ENCODE results near the gene TBC1D14.
"Not testable (repeated sequence)": the region's sequence is repeated elsewhere in the genome, so short reads cannot be mapped to it uniquely, and the experiment has no call there.

The TBC1D14 gene

DNA sequence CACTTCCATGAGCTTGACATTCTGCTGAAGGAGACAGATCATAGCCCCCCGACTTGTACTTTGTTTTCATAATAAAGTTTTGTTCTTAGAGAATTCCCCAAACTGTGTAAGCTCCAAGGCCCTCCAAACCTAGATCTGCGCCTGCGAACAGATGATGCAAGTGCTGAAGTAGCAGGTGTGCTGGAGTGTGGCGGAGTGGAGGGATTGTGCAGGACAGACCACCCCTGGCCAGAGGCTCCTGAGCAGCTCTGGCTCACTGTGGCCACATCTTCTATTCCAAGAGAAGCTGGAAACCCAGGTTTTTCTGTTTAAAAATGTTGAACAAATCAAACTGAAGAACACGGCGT is 46.4 kb downstream of the TBC1D14 start:
- DNase-seq = no peak

- DNase-seq = no peak
Measured at GRCh38 chr4:6956434-6957147, 47.0 kb downstream of the TBC1D14 start.

- no peak for DNase-seq
Measured at GRCh38 chr4:6957148-6957520, 47.5 kb downstream of the TBC1D14 start.

- DNase-seq = no peak
Measured at GRCh38 chr4:6957994-6958393, 48.4 kb downstream of the TBC1D14 start.

- DNase-seq = no peak
Measured at GRCh38 chr4:6959261-6959660, 49.6 kb downstream of the TBC1D14 start.

DNA sequence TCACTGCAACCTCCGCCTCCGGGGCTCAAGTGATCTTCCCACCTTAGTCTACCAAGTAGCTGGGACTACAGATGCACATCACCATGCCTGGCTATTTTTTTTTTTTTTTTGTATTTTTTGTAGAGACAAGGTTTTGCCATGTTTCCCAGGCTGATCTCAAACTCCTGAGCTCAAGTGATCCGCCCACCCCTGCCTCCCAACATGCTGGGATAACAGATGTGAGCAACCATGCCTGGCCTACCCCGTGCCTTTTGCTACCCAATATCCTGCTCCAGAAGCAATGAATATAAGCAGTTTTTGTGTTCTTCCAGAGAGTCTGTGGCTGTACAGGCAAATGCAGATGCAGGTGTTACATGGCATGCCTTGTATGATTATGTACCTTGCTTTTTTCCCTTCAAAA is 50.5 kb downstream of the TBC1D14 start:
- DNase-seq = no peak

- no peak for DNase-seq
Measured at GRCh38 chr4:6960628-6961412, 51.2 kb downstream of the TBC1D14 start.

DNA sequence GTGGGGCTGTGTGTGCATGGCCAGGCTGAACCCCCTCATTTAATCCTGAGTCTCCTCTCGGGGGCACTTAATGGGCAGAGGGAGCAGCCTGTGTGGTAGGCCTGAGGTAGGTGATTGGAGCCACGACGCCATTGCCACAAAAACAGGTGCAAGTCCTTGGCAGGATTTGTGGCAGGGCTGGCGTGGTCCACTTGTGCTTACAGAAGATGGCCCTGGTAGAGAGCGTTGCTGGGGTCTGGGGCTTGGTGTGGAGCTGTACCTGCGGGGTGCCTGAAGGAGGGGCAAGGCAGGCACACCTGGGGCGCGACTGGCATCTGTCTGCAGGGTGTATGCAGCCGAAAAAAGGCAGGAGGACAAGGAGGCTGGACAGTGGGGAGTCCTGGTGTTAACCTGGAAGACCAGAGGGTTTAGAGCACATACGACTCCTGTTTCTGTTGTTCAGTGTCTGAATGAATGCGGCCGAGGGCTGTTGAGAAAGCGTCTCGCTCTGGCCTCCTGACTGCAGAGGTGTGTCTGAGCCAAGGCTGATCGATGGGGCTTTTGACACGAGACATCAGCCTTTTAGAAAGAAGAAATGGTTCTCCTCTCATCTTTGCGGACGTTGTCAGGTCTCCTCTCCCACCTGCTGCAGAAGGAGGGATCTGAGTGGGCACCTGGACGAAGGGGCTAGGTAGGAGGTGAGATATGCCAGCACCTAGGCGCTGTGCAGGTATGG is 52.0 kb downstream of the TBC1D14 start:
- DNase-seq = no peak

- DNase-seq = no peak
Measured at GRCh38 chr4:6962211-6963041, 52.8 kb downstream of the TBC1D14 start.

GRCh38 chr4:6963139-6963611 is 53.5 kb downstream of the TBC1D14 start:
- no peak for DNase-seq

- DNase-seq = no peak
Measured at GRCh38 chr4:6964858-6965257, 55.2 kb downstream of the TBC1D14 start.

GRCh38 chr4:6965329-6965728 is 55.7 kb downstream of the TBC1D14 start:
- no peak for DNase-seq

DNA sequence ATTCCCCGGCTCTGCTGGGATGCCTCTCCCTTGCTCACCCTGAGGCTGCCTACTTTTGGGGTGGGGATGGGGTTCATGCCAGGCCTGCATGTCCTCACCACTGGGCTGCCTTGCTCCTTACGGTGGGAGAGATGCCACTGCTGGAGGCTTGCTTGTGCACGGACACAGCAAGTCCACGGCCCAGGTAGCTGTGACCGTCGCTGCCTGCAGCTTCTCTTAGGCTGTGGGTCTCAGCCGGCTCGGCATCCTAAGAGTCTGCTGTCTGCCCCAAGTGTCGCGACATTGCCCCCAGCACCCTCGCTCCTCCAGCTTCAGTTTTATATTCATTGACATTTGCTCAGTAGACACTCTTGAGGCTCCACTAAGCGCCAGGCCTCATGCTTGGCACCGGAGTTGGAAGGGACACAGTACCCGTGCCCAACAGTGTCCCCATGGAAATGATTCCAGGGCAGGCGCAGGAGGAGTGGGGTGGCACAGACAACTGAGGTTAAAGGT is 58.3 kb downstream of the TBC1D14 start:
- no peak for DNase-seq

DNA sequence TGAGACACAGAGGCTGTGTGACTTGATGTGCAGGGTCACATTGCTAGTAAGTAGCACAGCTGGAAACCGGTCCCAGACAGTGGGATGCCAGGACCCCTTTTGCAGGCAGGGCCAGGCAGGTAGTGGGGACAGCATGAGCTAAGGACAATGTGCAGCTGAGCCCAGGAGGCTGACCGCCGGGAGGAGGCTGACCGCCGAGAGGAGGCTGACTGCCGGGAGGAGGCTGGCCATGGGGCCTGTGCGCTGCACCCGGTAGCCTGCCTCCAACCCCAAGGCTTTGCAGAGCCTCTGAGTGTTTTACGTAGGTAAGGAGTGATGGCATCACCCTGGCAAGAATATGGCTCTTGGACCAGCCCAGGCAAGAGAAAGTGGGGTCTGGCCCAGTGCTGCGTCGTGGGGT is 58.9 kb downstream of the TBC1D14 start:
- DNase-seq = no peak

GRCh38 chr4:6969826-6970800 is 60.5 kb downstream of the TBC1D14 start:
- DNase-seq = no peak

DNA sequence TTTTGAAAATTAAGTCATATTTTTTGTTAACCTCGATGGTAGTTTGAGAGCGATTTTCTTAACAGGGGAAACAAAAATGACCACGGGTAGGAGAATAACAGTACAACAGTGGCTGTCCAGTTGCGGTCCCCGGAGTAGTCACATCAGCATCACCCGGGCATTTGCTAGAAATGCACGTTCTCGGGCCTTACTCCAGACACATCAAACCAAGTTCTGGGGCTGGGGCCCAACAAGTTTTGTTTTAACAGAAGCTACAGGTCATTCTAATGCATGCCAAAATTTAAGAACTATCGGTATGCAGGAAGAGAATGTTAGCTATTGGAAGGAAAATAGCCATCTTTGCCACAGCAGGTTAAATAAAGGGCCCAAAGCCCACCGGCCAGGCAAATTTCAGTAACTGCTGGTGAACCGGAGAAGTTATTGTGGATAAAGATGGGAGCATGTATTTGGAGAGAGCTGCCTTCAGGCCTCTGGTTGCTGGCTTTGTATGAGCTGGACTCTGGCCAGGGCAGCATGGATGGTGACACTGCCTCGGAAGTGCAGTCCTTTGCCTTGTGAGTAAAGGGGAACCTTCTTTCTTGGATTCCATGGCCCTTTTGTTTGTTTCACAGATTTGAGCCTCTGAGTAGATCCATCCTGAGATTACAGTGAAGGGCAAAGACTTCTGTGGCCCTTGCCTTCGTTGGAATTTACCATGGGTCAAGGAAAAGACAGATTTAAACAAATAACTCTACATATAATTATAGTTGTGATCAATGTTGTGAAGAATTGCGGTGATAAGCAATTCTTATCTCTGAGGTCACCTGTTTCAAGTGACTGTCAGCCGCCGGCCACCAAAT is 62.1 kb downstream of the TBC1D14 start:
- DNase-seq = no peak

- DNase-seq = no peak
Measured at GRCh38 chr4:6972375-6972650, 62.7 kb downstream of the TBC1D14 start.

GRCh38 chr4:6972911-6973310 is 63.3 kb downstream of the TBC1D14 start:
- no peak for DNase-seq

GRCh38 chr4:6974138-6974848 is 64.7 kb downstream of the TBC1D14 start:
- peak; percentile 44 for DNase-seq

DNA sequence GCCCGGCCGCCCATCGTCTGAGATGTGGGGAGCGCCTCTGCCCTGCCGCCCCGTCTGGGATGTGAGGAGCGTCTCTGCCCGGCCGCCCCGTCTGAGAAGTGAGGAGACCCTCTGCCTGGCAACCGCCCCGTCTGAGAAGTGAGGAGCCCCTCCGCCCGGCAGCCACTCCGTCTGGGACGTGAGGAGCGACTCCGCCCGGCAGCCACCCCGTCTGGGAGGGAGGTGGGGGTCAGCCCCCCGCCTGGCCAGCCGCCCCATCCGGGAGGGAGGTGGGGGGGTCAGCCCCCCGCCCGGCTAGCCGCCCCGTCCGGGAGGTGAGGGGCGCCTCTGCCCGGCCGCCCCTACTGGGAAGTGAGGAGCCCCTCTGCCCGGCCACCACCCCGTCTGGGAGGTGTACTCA is 68.2 kb downstream of the TBC1D14 start:
- DNase-seq = not testable (repeated sequence)

Data from GF-D8 (cell line).